Calu3 (cell line): ENCODE measurements around the gene BCL10. TPM values are rescaled to one million over a fixed set of nuclear protein-coding genes. Genes with fewer than 3 reads are reported as not detected.

ENCODE experiments used
- BruUV-seq: library from RNA; stranded (reverse); fragments of 400-500 nt; replicated peaks from 2 replicates; lab custom pipeline; 2021; lab: Mats Ljungman, UMichigan
- CTCF ChIA-PET: fragments of 300-600 bp; sonication (Branson Sonifier 250); formaldehyde crosslinking; loops from one replicate; lab custom pipeline; 2022; ENCODE audit warnings: antibody characterized with exemption; lab: Charles Lee
- DNase-seq: peaks from one replicate; pipeline ENCODE4 v3.0.0; 2022
- H3K27ac Mint-ChIP-seq: one replicate; pipeline ENCODE4 v1.8.0; 2022; ENCODE audit warnings: mixed read lengths; ENCODE audit not compliant: unreplicated experiment
- H3K27me3 Mint-ChIP-seq: one replicate; pipeline ENCODE4 v1.8.0; 2022; ENCODE audit warnings: mixed read lengths; ENCODE audit not compliant: unreplicated experiment
- H3K36me3 Mint-ChIP-seq: one replicate; pipeline ENCODE4 v1.8.0; 2022; ENCODE audit warnings: mild to moderate bottlenecking, moderate library complexity, mixed read lengths; ENCODE audit not compliant: insufficient read depth, unreplicated experiment
- H3K4me1 Mint-ChIP-seq: one replicate; pipeline ENCODE4 v1.8.0; 2022; ENCODE audit warnings: mild to moderate bottlenecking, low read depth, mixed read lengths; ENCODE audit not compliant: unreplicated experiment
- H3K4me3 Mint-ChIP-seq: one replicate; pipeline ENCODE4 v1.8.0; 2022; ENCODE audit warnings: mild to moderate bottlenecking, low read depth, moderate library complexity, mixed read lengths; ENCODE audit not compliant: unreplicated experiment
- H3K9me3 Mint-ChIP-seq: one replicate; pipeline ENCODE4 v1.8.0; 2022; ENCODE audit warnings: low read depth, mixed read lengths; ENCODE audit not compliant: unreplicated experiment
- intact Hi-C: fragments of 100-400 bp; cut with micrococcal nuclease; formaldehyde crosslinking; loops from one replicate; pipeline ENCODE4 v1.10.0; 2022; ENCODE audit not compliant: unreplicated experiment
- total RNA-seq: library from RNA; stranded (reverse); gene quantifications from 2 replicates; pipeline ENCODE4 v1.2.3, GENCODE V29; 2022
- TF ChIP-seq, protein P1 (sequence below): fragments of 200-600 bp; IDR thresholded peaks from one replicate; pipeline ENCODE4 v1.8.0; 2022; ENCODE audit warnings: antibody characterized with exemption; ENCODE audit not compliant: unreplicated experiment

BCL10 gene
- total RNA-seq, 1 experiment from 2014 or later = 57.7 TPM

- Mint-ChIP-seq H3K9me3 (no peaks in the 10 kb centered on the region), H3K4me1 (peaks cover 29% of the 10 kb centered on the region), H3K36me3 (peaks cover 1% of the 10 kb centered on the region), H3K27me3 (no peaks in the 10 kb centered on the region), H3K4me3 (no peak overlapping the region), H3K27ac (no peak overlapping the region)
- CTCF ChIA-PET = interaction anchor here (1.5 to 1.6 kb wide), 2 partner anchors 8 to 25 kb away, joined by 4 to 6 read pairs; partner anchors contain the start of genes BCL10 and C1orf52
- intact Hi-C loops = no loop called here
- BruUV-seq = no TSS peak
- no peak for DNase-seq
- TF ChIP-seq, protein P1, sequence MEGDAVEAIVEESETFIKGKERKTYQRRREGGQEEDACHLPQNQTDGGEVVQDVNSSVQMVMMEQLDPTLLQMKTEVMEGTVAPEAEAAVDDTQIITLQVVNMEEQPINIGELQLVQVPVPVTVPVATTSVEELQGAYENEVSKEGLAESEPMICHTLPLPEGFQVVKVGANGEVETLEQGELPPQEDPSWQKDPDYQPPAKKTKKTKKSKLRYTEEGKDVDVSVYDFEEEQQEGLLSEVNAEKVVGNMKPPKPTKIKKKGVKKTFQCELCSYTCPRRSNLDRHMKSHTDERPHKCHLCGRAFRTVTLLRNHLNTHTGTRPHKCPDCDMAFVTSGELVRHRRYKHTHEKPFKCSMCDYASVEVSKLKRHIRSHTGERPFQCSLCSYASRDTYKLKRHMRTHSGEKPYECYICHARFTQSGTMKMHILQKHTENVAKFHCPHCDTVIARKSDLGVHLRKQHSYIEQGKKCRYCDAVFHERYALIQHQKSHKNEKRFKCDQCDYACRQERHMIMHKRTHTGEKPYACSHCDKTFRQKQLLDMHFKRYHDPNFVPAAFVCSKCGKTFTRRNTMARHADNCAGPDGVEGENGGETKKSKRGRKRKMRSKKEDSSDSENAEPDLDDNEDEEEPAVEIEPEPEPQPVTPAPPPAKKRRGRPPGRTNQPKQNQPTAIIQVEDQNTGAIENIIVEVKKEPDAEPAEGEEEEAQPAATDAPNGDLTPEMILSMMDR = no peak
Measured at GRCh38 chr1:85284202-85284601, 7.8 kb upstream of the BCL10 start.

DNA sequence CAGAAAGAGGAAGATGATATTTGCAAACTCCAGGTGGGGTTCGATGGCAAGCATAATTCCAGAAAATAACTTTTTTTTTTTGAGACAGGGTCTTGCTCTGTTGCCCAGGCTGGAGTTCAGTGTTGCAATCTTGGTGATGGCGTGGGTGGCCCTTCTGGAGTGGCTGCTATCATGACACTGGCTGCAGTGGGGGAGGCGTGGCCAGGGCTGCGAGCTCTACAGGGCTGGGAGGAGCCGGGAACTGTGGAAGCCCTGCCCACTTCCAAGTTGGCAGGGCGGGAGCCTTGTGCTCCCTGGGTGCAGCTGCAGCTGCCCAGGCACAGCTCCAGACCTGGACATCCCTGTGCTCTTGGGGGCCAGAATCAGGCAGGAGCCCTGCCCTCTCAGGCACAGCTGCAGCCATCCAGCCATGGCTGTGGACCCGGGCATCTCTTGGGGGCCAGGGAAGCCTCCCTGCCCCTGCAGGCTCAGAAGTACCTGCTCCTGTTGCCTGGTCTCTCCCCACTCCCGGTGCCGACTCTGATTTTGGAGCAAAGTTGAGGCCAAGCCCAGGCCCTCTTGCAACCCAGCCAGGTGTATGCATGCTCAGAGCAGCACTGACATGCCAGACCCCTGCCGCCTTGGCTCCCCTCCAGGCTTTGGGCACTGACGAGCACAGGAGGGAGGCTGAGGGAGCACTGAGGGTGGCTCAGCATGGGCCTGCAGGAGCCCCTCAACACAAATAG is 7.2 kb upstream of the BCL10 start:
- H3K9me3 Mint-ChIP-seq = no peaks in the 10 kb centered on the region
- H3K27ac Mint-ChIP-seq = no peak overlapping the region
- H3K36me3 Mint-ChIP-seq = peaks cover 3% of the 10 kb centered on the region
- intact Hi-C loops = no loop called here
- TF ChIP-seq, protein P1 = no peak
- BruUV-seq = no TSS peak
- no peaks in the 10 kb centered on the region for H3K27me3 Mint-ChIP-seq
- no peak overlapping the region for H3K4me3 Mint-ChIP-seq
- CTCF ChIA-PET = no interaction called here
- H3K4me1 Mint-ChIP-seq = peaks cover 32% of the 10 kb centered on the region
- peak; percentile 37 for DNase-seq

DNA sequence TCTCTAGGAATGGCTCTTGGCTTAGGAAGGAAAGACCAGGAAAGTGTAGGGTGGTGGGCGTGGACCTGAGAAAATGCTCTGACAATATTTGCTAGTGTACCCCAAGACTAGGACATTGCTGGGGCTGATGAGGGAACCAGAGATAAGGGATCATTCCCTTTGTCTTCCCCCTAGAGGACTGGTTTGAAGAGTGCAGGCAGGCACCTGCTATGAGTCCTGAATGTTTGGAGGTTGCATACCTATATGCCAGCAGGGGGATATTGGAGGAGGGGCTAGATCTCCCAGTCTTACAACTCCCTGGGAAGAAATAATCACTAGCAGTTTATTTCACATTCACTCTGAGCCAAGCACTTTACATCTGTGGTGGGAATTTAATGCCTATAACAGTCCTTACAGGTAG is 6.0 kb upstream of the BCL10 start:
- TF ChIP-seq, protein P1 = peak; percentile 53
- intact Hi-C loops = no loop called here

DNA sequence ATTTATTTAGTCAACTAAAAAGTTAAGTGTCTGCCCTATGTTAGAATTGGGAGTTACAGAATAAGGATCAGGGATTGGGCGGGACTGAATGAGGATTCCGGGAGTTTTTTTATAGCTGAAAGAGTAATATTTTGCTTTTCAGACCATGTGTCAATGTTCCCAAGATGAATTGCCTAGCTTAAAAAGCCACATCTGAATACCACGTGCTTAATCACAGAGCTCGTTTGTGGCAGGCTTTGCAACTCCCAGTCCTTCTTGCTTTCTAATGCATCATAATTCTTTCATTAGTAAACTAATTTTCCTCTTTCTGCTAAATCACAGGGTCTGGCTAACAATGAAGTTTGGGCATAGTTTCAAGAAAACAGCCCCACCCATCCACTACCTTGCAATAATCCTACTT is 4.2 kb upstream of the BCL10 start:
- Mint-ChIP-seq H3K27ac (no peak overlapping the region), H3K36me3 (peaks cover 23% of the 10 kb centered on the region), H3K27me3 (no peaks in the 10 kb centered on the region), H3K4me3 (no peak overlapping the region), H3K4me1 (peaks cover 36% of the 10 kb centered on the region), H3K9me3 (no peaks in the 10 kb centered on the region)
- BruUV-seq = no TSS peak
- TF ChIP-seq, protein P1 = no peak
- intact Hi-C loops = no loop called here
- CTCF ChIA-PET = no interaction called here
- no peak for DNase-seq

More for the DNA sequence above, 6.0 kb upstream of the BCL10 start:
- Mint-ChIP-seq H3K27me3 (no peaks in the 10 kb centered on the region), H3K27ac (no peak overlapping the region), H3K36me3 (peaks cover 6% of the 10 kb centered on the region), H3K9me3 (no peaks in the 10 kb centered on the region), H3K4me3 (no peak overlapping the region), H3K4me1 (peaks cover 36% of the 10 kb centered on the region)
- DNase-seq = peak; percentile 30
- BruUV-seq = no TSS peak
- CTCF ChIA-PET = no interaction called here
